Measurements from ENCODE around the gene SH3BP4.
"Not testable (repeated sequence)": the region's sequence is repeated elsewhere in the genome, so short reads cannot be mapped to it uniquely, and the experiment has no call there.

The SH3BP4 gene

DNA sequence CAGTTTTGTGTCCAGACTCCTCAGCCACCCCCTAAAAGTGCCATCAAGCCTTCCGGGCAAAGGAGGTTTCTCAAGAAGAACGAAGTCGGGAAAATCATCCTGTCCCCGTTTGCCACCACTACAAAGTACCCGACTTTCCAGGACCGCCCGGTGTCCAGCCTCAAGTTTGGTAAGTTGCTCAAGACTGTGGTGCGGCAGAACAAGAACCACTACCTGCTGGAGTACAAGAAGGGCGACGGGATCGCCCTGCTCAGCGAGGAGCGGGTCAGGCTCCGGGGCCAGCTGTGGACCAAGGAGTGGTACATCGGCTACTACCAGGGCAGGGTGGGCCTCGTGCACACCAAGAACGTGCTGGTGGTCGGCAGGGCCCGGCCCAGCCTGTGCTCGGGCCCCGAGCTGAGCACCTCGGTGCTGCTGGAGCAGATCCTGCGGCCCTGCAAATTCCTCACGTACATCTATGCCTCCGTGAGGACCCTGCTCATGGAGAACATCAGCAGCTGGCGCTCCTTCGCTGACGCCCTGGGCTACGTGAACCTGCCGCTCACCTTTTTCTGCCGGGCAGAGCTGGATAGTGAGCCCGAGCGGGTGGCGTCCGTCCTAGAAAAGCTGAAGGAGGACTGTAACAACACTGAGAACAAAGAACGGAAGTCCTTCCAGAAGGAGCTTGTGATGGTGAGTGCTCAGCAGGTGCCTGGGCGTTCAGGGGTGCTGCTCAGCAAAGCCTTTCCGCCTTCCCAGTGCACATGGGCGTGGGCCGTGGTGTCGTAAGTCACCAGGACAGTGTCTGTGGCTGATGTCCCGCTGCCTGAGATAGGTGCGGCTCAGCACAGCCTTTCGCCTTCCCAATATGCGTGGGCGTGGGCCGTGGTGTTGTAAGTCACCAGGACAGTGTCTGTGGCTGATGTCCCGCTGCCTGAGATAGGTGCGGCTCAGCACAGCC is 91.0 kb downstream of the SH3BP4 start:
- no peak for FAIRE-seq

DNA sequence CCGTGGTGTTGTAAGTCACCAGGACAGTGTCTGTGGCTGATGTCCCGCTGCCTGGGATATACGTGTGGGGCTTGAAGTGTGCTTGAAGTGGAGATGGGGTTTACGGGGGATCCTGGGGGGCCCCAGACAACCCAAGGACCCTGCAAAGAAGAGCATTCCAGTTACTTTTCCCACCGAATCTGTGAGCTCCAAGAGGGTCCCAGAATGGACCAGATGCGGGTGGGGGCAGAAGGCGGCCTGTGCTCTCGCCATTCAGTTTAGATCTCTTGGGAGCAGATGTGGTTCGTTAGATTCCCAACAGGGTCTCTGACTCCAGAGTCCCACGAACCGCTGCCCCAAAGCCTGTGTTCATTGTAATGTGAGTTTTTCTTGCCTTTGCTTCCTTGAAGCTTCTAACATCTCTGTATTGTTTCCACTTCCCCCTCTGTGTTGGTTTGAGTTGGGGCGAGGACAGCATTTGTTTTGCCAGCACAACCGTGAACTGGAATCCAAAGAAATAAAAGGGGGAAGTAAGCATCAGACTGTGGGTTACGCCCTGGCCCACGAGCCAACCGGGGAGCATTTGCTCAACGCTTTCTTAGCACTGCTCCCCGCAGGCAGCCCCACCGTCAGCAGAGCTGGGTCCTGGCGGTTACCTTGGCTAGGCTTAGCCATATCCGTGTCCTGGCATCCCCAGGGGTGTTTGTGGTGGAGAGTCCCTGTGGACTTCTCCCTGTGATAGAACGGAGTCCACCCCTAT is 92.1 kb downstream of the SH3BP4 start:
- no peak for FAIRE-seq

DNA sequence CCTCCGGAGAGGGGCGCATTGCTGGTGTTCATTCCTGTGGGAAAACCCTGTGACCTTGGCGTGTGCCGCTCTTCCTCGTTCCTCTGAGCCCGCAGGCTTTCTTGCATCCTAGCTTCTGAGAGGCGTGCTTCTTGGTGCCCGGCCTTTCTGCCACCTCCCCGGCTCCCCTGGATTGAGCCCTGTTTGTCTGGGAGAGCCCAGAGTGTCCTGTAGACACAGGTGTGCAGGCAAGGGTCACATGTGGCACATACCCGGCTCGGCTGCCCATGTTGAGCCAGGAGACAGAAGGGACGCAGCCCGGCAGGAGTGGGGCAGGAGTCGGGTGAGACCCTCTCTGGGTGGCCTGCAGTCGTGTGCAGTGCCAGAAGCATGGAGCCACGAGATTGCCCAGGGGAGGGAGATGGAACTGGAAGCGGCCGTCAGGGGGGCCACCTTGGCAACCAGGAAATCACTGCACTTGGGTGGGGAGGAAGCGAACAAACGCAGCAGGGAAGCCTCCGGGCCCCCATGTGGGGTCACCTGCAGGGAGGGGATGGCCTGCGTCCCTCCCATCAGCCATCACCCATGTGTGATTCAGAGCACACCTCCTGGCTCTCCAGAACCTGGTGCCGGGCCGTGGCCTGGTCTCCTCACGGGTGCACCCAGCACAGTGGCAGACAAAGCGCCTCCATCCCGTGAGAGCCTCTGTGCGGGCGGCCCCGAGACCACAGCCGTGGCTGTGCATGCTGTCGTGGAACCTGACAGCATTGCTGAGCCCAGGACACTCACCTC is 92.9 kb downstream of the SH3BP4 start:
- FAIRE-seq, result no peak

DNA sequence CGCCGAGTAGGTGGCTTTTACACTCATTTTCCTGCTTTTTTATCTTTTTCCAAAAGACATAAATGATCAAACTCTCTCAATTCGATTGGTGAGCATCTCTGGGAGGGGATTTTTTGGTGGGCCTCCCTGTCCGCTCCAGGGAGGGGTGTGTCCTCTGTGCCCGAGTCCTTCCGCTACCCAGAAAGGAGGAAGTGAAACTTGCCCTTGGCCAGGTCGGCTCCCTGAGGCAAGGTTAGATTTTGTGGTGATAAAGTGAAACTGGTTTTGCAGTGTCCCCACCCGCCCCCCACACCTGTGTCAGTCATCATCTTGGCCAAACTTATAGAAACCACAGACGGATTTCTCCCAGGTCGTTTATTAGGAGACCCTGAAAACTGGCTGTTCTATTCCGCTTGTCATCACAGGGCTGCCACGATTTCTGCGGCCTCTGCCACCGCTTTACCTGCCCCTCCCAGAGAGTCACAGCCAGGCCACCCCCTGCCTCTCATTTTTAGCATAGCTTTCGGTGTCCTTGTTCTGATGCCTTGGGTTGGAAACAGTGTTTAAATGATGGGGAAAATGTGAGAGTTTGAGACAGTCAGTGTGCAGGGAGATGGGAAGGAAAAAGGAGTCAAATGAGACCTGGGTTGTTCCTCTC is 93.6 kb downstream of the SH3BP4 start:
- no peak for FAIRE-seq

DNA sequence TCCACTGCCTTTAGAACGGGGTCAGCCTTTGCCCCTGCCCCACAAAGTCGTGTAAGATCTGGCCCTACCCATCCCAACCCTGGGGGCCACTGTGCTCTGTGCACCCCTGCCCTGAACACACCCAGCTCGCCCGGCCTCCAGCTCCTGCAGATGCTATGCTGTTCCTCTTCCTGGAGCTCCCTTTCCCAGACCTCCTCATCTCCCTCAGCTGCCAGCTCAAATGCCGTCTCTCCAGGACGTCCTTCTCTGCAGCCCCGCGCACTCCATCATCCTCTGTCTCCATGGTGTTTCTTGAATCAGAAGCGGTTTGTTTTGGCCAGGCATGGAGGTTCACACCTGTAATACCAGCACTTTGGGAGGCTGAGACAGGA is 94.1 kb downstream of the SH3BP4 start:
- no peak for FAIRE-seq

DNA sequence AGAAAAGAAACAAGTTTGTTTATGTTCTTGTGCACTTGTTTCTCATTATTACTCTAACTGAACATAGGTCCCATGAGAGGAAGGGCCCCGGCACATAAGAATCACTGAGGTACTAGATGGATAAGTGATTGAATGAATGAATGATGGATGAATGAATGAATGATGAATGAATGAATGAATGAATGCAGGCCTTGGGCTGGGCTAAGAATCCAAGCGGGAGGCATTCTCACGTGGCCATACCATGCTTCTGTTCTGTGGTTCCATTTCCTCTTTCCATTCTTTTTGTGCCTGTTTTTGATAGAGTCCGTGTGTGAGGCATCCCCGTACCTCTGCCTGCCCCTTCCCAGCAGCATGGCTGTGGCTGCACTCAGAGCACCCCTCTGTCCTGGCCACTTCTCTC is 94.8 kb downstream of the SH3BP4 start:
- no peak for FAIRE-seq

DNA sequence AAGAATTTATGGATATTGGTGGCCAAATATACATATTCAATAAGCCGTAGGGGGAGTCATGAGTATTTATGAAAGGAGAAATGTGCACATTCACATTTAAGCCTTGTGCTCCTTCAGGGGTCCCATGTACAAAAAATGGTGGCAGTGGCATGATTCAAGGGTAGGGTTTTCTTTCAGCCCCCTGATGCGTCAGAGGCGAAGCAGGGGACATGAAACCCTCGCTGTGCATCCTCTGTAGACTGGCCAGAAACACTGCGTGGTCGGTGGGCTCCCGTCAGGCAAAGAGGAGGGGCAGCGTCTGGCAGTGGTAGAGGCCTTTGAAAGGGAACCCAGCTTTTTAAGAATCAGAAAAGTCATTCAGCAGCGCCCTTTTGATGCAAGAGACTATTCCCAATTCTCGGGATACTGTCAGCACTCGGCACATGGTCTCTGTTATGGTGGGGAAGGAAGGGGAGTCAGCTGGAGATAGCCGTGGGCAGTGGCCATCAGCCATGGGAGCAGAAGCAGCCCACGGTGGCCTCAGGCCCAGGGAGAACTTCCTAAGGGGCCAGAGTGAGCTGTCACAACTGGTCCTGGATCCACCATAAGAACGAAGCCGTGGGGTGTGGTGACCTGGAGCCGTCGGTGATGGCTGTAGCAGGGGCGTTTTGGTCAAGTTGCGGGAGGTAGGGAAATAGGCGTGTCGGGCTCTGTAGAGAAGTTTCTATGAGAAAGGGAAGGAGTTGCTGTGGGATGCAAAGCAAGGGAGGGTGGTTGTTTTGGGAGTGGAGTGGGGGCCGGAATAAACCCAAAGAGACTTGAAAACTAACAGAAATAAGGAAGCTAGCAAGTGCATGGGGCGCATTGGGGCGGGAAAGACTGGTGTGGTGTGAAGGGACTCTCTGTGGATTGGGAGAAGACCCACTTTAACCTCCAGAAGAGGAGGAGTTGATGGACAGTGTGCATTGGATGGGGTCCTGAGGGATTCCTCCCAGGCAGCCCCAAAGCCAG is 95.6 kb downstream of the SH3BP4 start:
- no peak for FAIRE-seq

DNA sequence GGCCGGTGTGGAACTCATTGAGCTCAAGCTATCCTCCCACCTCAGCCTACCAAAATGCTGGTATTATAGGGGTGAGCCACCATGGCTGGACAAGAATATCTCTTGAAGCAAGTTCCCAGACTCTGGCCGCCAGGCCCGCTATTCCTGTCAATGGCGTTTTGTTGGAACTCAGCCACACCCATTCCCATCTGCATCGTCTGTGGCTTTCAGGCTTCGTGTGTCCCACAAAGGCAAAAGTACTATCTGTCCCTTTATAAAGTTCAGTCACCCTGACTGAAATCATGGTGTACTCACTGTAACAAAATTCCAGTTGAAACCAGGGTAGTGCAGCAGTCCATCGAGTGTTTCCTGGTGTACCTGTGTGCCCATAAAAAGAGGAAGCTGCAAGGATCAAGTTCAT is 96.7 kb downstream of the SH3BP4 start:
- FAIRE-seq, result no peak

DNA sequence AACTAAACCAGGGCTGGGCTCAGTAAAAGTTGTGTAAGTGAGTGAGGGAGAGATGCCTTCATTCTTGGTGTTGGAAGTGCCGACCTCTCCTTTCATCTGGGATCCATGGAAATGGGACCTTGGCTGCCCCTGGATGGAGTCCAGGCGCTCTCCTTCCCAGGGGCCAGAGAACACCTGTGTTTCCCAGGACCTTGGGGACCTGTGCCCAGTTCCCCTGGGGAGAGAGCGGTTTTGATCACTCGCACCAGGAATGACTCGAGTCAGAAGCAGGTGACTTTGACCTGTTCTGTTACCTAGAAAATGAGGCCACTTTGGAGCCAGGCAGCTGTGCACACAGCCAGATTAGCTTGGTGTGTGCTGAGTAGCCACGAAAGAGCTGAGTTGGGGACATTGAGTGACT is 97.3 kb downstream of the SH3BP4 start:
- no peak for FAIRE-seq

DNA sequence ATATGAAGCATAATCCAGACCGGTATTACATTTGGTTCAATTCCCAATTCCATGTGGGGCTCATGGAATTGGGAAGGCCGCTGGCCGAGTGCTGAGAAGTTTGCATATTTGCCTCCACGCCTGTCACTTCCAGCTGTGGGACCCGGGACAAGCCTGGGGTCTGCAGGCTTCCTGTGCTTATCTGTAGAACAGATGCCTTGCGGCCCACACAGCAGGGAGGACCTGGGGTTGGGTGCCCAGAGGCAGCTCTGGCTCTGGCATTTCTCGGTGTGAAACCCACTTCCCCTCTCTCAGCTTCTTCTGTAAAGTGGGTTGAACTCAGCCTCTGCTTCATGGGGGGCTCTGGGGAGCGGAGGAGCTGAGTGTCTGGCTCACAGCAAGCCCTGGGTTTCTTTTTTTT is 97.9 kb downstream of the SH3BP4 start:
- no peak for FAIRE-seq

DNA sequence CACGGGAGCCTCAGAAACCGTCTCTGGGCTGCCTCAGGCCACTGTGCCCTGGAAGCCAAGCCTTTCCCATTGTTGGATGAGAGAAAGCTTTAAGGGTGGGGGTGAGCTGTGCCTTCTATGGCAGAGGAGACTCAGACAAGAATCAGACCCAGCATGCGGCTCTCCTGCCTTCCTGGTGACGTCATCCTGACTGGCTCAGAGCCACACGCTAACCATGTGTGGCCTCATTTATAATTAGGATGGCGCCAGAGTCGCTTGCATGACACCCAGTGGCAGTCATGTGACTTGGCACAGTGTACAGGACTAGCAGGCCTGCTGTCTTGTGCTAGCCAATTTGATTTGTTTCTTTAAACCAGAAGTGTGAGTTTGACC is 99.1 kb downstream of the SH3BP4 start:
- FAIRE-seq, result no peak

DNA sequence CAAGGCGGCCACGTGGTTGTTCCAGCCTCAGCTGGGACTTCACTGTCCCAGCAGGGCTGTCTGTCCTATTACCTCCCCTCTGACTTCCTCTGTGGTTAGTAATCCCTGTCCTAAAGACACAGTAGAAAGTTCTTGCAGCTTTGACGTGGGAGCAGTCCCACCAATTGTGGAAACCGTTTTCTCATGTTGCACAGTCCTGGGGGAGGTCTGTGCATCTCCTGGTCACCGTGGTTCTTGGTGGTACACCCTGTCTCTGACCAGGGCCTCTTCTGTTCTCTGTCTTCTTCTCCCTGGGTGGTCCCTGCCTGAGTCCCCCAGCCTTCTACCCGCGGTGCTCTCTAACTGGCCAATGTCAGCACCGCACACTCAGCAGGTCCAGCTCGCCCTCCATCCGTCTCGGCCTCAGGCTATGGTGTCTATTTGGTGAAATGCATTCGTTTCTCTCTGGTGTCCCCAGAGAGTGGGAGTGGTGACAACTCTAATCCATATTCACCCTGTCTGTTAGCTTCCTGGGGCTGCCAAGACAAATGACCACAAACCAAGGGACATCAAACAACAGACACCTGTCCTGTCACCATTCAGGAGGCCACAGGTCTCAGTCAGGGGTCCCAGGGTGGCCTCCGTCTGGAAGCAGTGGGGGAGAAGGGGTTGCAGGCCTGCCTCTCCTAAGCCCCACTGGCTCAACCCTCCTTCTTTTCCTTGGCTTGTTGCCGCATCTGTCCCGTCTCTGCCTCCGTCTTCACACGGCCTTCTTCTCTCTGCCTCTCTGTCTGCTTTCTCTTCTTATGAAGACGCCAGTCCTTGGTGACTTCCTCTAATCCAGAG is 99.8 kb downstream of the SH3BP4 start:
- no peak for FAIRE-seq

DNA sequence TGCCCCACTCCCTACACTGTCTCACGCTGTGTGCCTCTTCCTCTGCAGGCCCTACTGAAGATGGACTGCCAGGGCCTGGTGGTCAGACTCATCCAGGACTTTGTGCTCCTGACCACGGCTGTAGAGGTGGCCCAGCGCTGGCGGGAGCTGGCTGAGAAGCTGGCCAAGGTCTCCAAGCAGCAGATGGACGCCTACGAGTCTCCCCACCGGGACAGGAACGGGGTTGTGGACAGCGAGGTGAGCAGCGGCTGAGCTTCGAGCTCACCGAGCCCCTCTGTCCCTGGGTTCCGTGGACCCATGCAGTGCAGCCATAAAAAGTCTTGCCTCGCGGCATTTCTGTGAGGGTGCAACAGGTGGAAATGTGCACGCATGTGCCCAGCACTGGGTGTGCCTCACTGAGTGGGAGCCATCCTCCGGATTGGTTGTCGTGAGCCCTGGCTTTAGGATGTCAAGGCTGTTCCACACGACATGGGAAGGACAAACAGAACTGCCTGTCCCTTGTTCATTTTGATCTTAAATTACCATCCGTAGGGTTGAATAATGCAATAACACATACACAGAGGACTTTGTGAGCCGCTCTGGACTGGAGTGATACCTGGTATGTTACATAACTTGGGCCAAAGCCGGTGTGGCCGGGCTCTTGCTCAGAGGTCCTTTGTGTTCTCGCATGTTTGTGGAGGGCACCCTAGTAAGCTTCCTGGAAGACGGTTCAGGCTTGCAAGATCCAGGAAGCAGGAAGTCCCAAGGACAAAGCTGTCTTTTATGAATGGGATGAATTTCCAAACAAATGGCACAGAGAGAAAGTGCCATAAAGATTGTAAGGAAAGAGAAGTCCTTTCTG is 100.9 kb downstream of the SH3BP4 start:
- no peak for FAIRE-seq

DNA sequence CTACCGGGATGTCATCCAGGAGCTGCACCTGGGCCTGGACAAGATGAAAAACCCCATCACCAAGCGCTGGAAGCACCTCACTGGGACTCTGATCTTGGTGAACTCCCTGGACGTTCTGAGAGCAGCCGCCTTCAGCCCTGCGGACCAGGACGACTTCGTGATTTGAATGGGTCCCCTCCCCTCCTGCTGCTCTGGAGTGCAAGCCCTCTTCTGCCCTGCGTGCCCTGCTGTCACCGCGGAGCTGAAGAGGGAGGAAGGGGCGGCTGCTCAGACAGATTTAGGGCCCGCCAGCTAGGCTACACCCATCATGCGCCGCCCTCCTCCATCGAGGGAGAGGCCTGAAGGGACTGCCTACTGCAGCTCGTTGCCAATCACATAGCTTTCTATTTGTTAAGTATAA is 101.8 kb downstream of the SH3BP4 start:
- no peak for FAIRE-seq

DNA sequence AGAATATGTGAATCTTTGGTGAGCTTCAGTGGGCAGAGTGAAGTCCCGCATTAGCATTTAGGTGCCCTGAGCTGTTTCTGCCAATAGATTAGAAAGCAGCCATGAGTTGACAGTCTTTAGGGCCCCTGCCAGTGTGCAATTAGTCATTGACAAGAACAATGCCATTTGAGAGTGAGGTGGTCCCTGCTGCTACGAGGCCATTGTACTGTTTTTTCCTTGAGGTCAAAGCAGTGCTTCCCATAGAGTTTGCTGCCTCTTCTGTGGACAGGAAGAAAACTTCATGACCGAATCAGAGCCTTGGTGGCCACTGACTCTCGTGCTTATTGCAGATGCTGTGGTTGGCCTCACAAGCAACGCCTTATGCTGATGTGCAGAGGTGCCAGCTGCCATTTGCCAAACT is 102.7 kb downstream of the SH3BP4 start:
- FAIRE-seq, result no peak

DNA sequence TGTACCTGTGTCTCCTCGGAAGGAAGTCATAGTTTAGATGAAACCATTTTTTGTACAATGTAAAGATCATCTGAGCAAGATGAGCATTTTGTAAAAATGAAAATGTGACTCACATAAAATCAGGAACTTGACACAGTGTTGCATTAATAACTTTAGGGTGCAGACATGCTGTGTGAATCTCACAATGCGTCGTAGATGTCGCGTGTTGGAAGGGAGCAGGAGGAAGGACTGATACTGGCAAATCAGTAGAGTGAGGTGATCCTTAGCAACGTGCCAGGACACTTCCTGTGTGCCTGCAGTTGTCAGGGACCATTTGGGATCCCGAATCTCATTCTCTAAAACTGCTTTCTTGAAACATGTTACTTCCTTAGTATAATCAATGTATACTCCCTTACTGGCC is 103.1 kb downstream of the SH3BP4 start:
- FAIRE-seq, result no peak

DNA sequence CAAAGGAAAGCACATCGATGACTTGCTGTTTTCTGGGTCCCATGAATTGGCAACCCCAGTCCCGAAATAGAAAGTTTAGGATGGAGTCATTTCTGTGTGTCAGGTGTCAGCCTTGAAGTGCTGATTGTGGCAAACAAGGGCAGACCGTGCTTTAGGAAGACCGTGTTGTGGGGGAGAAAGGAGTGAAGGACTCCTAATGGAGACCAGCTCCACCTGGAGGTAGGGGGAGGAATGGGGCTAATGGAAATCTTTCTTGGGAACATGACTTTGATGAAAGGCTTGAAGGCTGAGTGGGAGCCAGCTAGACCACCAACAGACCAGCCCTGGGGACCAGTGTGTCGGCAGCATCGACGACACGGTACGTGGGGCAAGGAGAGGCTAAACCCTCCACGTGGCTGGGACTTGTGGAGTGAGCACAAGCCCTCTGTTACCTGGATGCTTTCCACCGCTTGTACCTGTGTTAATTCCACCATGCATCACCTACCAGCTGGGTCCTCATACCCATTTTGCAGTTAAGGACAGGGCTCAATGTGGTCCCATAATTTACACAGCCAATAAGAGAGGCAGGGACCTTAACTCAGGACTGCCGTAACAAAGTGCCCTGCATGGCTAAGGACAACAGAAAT is 104.2 kb downstream of the SH3BP4 start:
- no peak for FAIRE-seq

DNA sequence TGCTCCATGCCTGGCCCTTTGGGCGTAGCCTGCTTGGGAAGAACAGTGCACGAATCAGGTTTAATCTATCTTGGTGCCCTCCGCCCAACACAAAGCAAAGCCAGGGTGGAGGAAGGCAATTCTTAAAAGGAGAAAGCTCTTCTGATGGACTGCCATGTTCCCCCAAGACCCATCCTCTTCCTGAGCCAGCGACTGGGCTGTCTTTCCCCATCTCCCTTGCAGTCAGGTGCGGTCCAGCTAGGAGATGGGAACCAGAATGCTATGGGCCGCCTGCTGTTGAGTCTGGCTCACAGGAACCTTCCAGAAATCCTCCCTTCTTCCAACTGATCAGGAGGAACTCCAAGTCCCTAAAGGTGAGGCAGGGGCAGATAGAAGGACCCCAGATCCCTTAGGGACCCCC is 105.0 kb downstream of the SH3BP4 start:
- no peak for FAIRE-seq

DNA sequence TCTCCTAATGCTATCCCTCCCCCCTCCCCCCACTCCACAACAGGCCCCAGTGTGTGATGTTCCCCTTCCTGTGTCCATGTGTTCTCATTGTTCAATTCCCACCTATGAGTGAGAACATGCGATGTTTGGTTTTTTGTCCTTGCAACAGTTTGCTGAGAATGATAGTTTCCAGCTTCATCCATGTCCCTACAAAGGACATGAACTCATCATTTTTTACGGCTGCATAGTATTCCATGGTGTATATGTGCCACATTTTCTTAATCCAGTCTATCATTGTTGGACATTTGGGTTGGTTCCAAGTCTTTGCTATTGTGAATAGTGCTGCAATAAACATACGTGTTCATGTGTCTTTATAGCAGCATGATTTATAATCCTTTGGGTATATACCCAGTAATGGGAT is 105.8 kb downstream of the SH3BP4 start:
- FAIRE-seq, result not testable (repeated sequence)
